SU-DHL-6 (cell line): ENCODE results near the gene SNUPN.

Experiments
- CTCF ChIP-seq: fragments of 200-600 bp; sonication (generic); IDR thresholded peaks from one replicate; pipeline ENCODE4 v1.5.1; 2017; ENCODE audit warnings: antibody characterized with exemption, mild to moderate bottlenecking, low read length, moderate library complexity; ENCODE audit not compliant: insufficient read depth, poor library complexity, severe bottlenecking
- EZH2phosphoT487 ChIP-seq: fragments of 200-600 bp; sonication (generic), shearing (Covaris generic); conservative IDR thresholded peaks from 2 replicates; pipeline ENCODE4 v1.6.1; 2018; ENCODE audit warnings: mild to moderate bottlenecking, antibody characterized with exemption, low read length, moderate library complexity, mixed read lengths

DNA sequence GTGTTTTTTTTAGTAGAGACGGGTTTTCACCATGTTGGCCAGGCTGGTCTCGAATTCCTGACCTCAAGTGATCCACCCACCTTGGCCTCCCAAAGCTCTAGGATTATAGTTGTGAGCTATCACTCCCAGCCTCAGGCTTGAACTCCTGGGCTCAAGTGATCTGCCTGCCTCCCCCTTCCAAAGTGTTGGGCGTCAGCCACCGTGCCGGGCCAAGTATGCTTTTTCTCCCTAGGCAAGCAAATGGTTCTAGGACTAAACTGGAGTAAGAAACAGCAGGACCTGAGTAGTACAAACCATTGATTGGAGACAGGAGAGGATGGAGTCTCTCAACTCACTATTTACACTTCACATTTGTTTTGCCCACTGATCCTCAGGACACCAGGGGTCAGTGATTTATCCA is 41.8 kb downstream of the SNUPN start:
- TF ChIP-seq CTCF (no peak), EZH2phosphoT487 (no peak)
